Dermis blood vessel endothelial cell (primary cell): ENCODE data around the gene ADAM15. TPM values are rescaled to one million over a fixed set of nuclear protein-coding genes. Genes with fewer than 3 reads are reported as not detected.

Source experiments
- DNase-seq: peaks from one replicate; pipeline ENCODE4 v3.0.0; 2010
- total RNA-seq: library from RNA; depleted of rRNA; stranded (reverse); fragments of >200 nt; gene quantifications from 2 replicates; pipeline ENCODE4 v1.2.3, GENCODE V29; 2014

ADAM15 gene
- 289 and 307 TPM in 2 replicates for total RNA-seq

- peak; percentile 85 for DNase-seq
These were observed at the start of gene ADAM15 for GRCh38 chr1:155050560-155051341. Gene ADAM15 (plus strand): TSS chr1:155051316. CDS start chr1:155051387, 71 bp downstream.

GRCh38 chr1:155001425-155001674, 49.8 kb upstream of the ADAM15 start:
- DNase-seq, result no peak

GRCh38 chr1:155001675-155002463, 49.2 kb upstream of the ADAM15 start:
- DNase-seq, result peak; percentile 100

GRCh38 chr1:155002464-155003226, 48.5 kb upstream of the ADAM15 start, which contains the start of gene ZBTB7B:
Gene ZBTB7B (plus strand): TSS chr1:155002802. CDS start chr1:155014661, 11,859 bp downstream.
- DNase-seq, result peak; percentile 51

GRCh38 chr1:155003227-155003765, 47.8 kb upstream of the ADAM15 start:
- DNase-seq, result peak; percentile 39

- peak; percentile 39 for DNase-seq
These were observed 47.3 kb upstream of the ADAM15 start for GRCh38 chr1:155003766-155004351.

GRCh38 chr1:155004352-155005075, 46.6 kb upstream of the ADAM15 start:
- DNase-seq, result no peak

GRCh38 chr1:155005076-155006011, 45.8 kb upstream of the ADAM15 start:
- no peak for DNase-seq

GRCh38 chr1:155006601-155007101, 44.5 kb upstream of the ADAM15 start:
- peak; percentile 34 for DNase-seq

- DNase-seq, result no peak
These were observed 43.8 kb upstream of the ADAM15 start for GRCh38 chr1:155007251-155007828.

- DNase-seq, result no peak
These were observed 42.8 kb upstream of the ADAM15 start for GRCh38 chr1:155008015-155008941.

- DNase-seq, result no peak
These were observed 41.9 kb upstream of the ADAM15 start for GRCh38 chr1:155009221-155009711.

GRCh38 chr1:155009742-155010141, 41.4 kb upstream of the ADAM15 start:
- DNase-seq, result no peak

- DNase-seq, result no peak
These were observed 40.8 kb upstream of the ADAM15 start for GRCh38 chr1:155010211-155010918.

GRCh38 chr1:155011004-155011416, 40.1 kb upstream of the ADAM15 start:
- DNase-seq, result no peak

GRCh38 chr1:155011437-155012025, 39.6 kb upstream of the ADAM15 start:
- no peak for DNase-seq

GRCh38 chr1:155012026-155012546, 39.0 kb upstream of the ADAM15 start:
- no peak for DNase-seq
